NCI-H82 treated with DMSO at 0.1 percent for 48 hours (cell line): ENCODE data around the gene GOLPH3.
"Not testable (repeated sequence)": the region's sequence is repeated elsewhere in the genome, so short reads cannot be mapped to it uniquely, and the experiment has no call there.

Experiments used
- DNase-seq: peaks from one replicate; lab custom pipeline; 2025; ENCODE audit not compliant: unreplicated experiment; lab: John Stamatoyannopoulos, UW

The GOLPH3 gene

GRCh38 chr5:32172186-32172911 lies 1.8 kb downstream of the GOLPH3 start:
- DNase-seq = not testable (repeated sequence)

- no peak for DNase-seq
Measured at GRCh38 chr5:32170303-32171151, 3.6 kb downstream of the GOLPH3 start.

GRCh38 chr5:32168460-32169033 lies 5.6 kb downstream of the GOLPH3 start:
- no peak for DNase-seq

- no peak for DNase-seq
Measured at GRCh38 chr5:32165597-32165996, 8.5 kb downstream of the GOLPH3 start.

- no peak for DNase-seq
Measured at GRCh38 chr5:32163785-32164184, 10.3 kb downstream of the GOLPH3 start.

GRCh38 chr5:32163053-32163452 lies 11.1 kb downstream of the GOLPH3 start:
- no peak for DNase-seq

- no peak for DNase-seq
Measured at GRCh38 chr5:32160228-32160627, 13.9 kb downstream of the GOLPH3 start.

- DNase-seq = no peak
Measured at GRCh38 chr5:32159328-32160072, 14.6 kb downstream of the GOLPH3 start.

- DNase-seq = no peak
Measured at GRCh38 chr5:32158679-32158975, 15.5 kb downstream of the GOLPH3 start.

- no peak for DNase-seq
Measured at GRCh38 chr5:32157078-32157477, 17.0 kb downstream of the GOLPH3 start.

GRCh38 chr5:32156635-32157034 lies 17.5 kb downstream of the GOLPH3 start:
- no peak for DNase-seq

- DNase-seq = no peak
Measured at GRCh38 chr5:32155211-32155610, 18.9 kb downstream of the GOLPH3 start.

- DNase-seq = no peak
Measured at GRCh38 chr5:32153723-32154122, 20.4 kb downstream of the GOLPH3 start.

- DNase-seq = no peak
Measured at GRCh38 chr5:32151198-32151597, 22.9 kb downstream of the GOLPH3 start.

- DNase-seq = no peak
Measured at GRCh38 chr5:32150366-32150765, 23.8 kb downstream of the GOLPH3 start.

- DNase-seq = no peak
Measured at GRCh38 chr5:32147959-32148358, 26.2 kb downstream of the GOLPH3 start.

GRCh38 chr5:32147236-32147635 lies 26.9 kb downstream of the GOLPH3 start:
- DNase-seq = no peak

GRCh38 chr5:32145378-32145777 lies 28.7 kb downstream of the GOLPH3 start:
- DNase-seq = no peak

GRCh38 chr5:32144378-32145207 lies 29.5 kb downstream of the GOLPH3 start:
- DNase-seq = no peak

- DNase-seq = peak; percentile 87
Measured at GRCh38 chr5:32143617-32144377, 30.3 kb downstream of the GOLPH3 start.
